Measurements from ENCODE around the gene CAMTA1. TPM values are rescaled to one million over a fixed set of nuclear protein-coding genes. Genes with fewer than 3 reads are reported as not detected.

Gene CAMTA1
- total RNA-seq, 1 donor from 2014 or later = 62.9 TPM

GRCh38 chr1:7558481-7558880, 773.2 kb downstream of the CAMTA1 start:
- intact Hi-C loops (cut with DNase I) = no loop called here
- H3K4me3 ChIP-seq = no peak overlapping the region
- no peak for DNase-seq (ENCODE audit: extremely low spot score in 2 of 2)
- TF ChIP-seq CTCF (IDR thresholded peaks at IDR 0.05) (no peak), POLR2AphosphoS5 (IDR thresholded peaks at IDR 0.05; ENCODE audit: insufficient read depth in 1 of 2, low read depth in 1 of 2) (no peak), POLR2A (IDR thresholded peaks at IDR 0.05) (no peak)
- no peaks in the 10 kb centered on the region for H3K36me3 ChIP-seq
- H3K4me1 ChIP-seq = no peaks in the 10 kb centered on the region
- no peak overlapping the region for H3K27ac ChIP-seq
- H3K27me3 ChIP-seq = no peaks in the 10 kb centered on the region
- H3K9me3 ChIP-seq = no peaks in the 10 kb centered on the region

- no peaks in the 10 kb centered on the region for H3K27me3 ChIP-seq
- H3K4me3 ChIP-seq = no peak overlapping the region
- intact Hi-C loops (cut with DNase I) = no loop called here
- H3K4me1 ChIP-seq = no peaks in the 10 kb centered on the region
- H3K27ac ChIP-seq = no peak overlapping the region
- H3K36me3 ChIP-seq = no peaks in the 10 kb centered on the region
- H3K9me3 ChIP-seq = no peaks in the 10 kb centered on the region
- no peak for DNase-seq (ENCODE audit: extremely low spot score in 2 of 2)
- TF ChIP-seq POLR2A (IDR thresholded peaks at IDR 0.05) (no peak), CTCF (IDR thresholded peaks at IDR 0.05) (no peak), POLR2AphosphoS5 (IDR thresholded peaks at IDR 0.05; ENCODE audit: insufficient read depth in 1 of 2, low read depth in 1 of 2) (no peak)
Observed at GRCh38 chr1:7558921-7559869, 773.9 kb downstream of the CAMTA1 start.

GRCh38 chr1:7560128-7560527, 774.9 kb downstream of the CAMTA1 start:
- Histone ChIP-seq H3K4me1 (no peaks in the 10 kb centered on the region), H3K27ac (no peak overlapping the region)

GRCh38 chr1:7560601-7561181, 775.4 kb downstream of the CAMTA1 start:
- H3K36me3 ChIP-seq = no peaks in the 10 kb centered on the region
- H3K4me1 ChIP-seq = no peaks in the 10 kb centered on the region
- no peak overlapping the region for H3K27ac ChIP-seq
- intact Hi-C loops (cut with DNase I) = no loop called here
- TF ChIP-seq POLR2A (IDR thresholded peaks at IDR 0.05) = no peak
- TF ChIP-seq POLR2AphosphoS5 (IDR thresholded peaks at IDR 0.05; ENCODE audit: insufficient read depth in 1 of 2, low read depth in 1 of 2) = no peak
- TF ChIP-seq CTCF (IDR thresholded peaks at IDR 0.05) = no peak
- no peak overlapping the region for H3K4me3 ChIP-seq
- H3K27me3 ChIP-seq = no peaks in the 10 kb centered on the region
- no peak for DNase-seq (ENCODE audit: extremely low spot score in 2 of 2)
- no peaks in the 10 kb centered on the region for H3K9me3 ChIP-seq

More at GRCh38 chr1:7560128-7560527, 774.9 kb downstream of the CAMTA1 start:
- Histone ChIP-seq H3K4me3 (no peak overlapping the region), H3K36me3 (no peaks in the 10 kb centered on the region), H3K27me3 (no peaks in the 10 kb centered on the region), H3K9me3 (no peaks in the 10 kb centered on the region)
- intact Hi-C loops (cut with DNase I) = no loop called here
- TF ChIP-seq POLR2AphosphoS5 (IDR thresholded peaks at IDR 0.05; ENCODE audit: insufficient read depth in 1 of 2, low read depth in 1 of 2) (no peak), POLR2A (IDR thresholded peaks at IDR 0.05) (no peak), CTCF (IDR thresholded peaks at IDR 0.05) (no peak)
- DNase-seq (ENCODE audit: extremely low spot score in 2 of 2) = no peak
